Ishikawa (cell line): ENCODE data around the gene FAM9A.

Source experiments
- FOXM1 ChIP-seq: IDR thresholded peaks from 2 replicates; pipeline ENCODE4 v1.6.1; 2012; ENCODE audit warnings: low read depth, borderline replicate concordance
- MAX ChIP-seq: IDR thresholded peaks from 2 replicates; pipeline ENCODE4 v1.6.1; 2012
- RAD21 ChIP-seq: IDR thresholded peaks from 2 replicates; pipeline ENCODE4 v1.6.1; 2012; ENCODE audit warnings: low read depth
- TCF12 ChIP-seq: IDR thresholded peaks from 2 replicates; pipeline ENCODE4 v1.6.1; 2012; ENCODE audit warnings: low read depth
- USF1 ChIP-seq: IDR thresholded peaks from 2 replicates; pipeline ENCODE4 v1.6.1; 2012
- YY1 ChIP-seq: IDR thresholded peaks from 2 replicates; pipeline ENCODE4 v1.6.1; 2012; ENCODE audit warnings: low read depth

GRCh38 chrX:8755813-8756212 lies 45.4 kb downstream of the FAM9A start:
- no peak for TF ChIP-seq RAD21
- no peak for TF ChIP-seq USF1
- TF ChIP-seq YY1, result no peak
- no peak for TF ChIP-seq FOXM1
- TF ChIP-seq MAX, result no peak
- TF ChIP-seq TCF12, result no peak
